NCI-H345 (cell line): ENCODE data around the gene COMMD1.
"Not testable (repeated sequence)": the region's sequence is repeated elsewhere in the genome, so short reads cannot be mapped to it uniquely, and the experiment has no call there.

Experiments
- DNase-seq: peaks from one replicate; lab custom pipeline; 2025; lab: John Stamatoyannopoulos, UW

Gene COMMD1

DNA sequence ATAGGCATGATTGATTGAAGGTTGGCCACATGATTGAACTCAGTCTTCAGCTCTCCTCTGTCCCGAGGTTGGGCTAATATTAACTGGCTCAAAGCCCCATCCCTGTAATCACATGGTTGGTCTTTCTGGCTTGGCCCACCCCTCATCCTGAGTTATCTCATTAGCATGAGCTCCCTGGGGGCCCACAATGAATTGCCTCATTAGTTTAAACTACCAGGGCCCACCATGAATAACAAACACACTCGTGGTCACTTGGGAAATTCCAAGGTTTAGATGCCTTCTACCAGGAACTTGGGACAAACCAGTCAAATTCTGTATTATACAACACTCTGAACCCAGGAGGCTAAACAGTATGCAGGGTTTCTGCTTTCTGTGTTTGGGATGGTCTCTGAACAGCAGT is 168.8 kb downstream of the COMMD1 start:
- no peak for DNase-seq

- DNase-seq: no peak
Measured at GRCh38 chr2:62076980-62077638, 171.6 kb downstream of the COMMD1 start.

- no peak for DNase-seq
Measured at GRCh38 chr2:62084801-62085200, 179.3 kb downstream of the COMMD1 start.

- no peak for DNase-seq
Measured at GRCh38 chr2:62089658-62090057, 184.2 kb downstream of the COMMD1 start.

DNA sequence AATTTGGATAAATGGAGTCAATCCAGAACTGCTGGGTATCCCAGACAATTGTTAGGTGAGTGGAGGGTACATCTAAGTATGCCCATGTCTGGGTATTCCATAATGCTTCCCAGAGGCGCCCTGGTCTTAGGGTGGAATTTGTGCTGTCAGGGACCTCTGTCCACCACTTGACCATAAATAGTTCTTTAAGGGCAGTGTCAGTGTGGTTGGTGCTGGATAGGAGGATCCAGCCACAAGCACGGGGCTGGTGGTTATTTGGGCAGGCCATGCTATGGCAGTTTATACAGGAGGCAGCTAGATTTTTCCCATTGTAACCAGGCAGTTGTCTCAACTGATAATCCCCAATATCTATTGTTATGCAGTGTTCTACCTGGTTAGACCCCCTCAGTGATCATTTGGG is 186.0 kb downstream of the COMMD1 start:
- DNase-seq: no peak

DNA sequence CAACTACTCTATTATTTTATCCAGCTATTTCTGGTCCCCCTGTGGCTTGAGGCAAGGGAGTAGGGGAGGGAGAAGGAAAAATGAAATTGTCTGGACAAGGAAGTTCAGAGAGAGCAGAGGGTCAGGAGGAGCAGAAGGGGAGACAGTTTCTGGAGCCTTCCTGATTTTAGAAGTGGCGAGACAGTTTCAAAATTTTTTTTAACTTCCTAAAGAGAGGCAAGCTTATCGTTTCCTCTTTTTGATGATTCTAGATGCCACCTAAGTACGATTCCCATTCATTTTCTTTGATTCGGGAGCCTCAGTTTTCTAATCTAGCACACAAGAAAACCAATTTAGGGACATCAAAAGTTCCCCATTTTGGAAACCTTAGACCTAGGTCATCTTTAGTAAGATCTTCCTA is 193.6 kb downstream of the COMMD1 start:
- no peak for DNase-seq

DNA sequence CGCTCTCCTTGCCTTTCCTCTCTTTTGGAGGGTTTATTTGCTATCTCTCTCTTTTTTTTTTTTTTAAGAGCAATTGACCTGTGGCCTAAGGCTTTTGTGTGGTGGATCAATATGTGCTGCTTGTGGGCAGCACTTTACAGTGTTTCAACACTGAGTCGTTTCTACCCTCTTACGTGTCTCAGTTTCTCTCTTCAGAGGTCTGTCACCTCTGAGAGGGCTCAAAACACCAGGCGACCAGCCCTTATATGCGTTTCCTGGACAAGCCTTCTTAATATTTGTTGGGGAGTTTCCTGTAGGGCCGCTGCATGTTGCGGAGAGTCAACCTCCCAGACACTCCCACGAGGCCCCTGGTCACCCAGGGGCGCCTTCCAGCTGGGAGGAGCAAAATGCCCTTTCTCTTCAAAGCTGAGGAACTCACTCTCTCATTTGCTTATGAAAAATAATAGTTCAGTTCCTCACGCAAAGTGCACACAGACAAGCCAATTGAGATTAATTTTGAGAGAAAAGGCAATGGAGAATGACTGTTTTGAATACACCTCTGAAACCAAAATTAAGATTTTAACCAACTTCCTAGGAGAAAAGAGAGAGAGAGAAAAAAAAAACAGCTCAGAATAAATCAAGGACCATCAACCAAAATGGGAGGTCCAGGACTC is 194.2 kb downstream of the COMMD1 start:
- DNase-seq: no peak

GRCh38 chr2:62101886-62102285 is 196.4 kb downstream of the COMMD1 start:
- DNase-seq: no peak

- no peak for DNase-seq
Measured at GRCh38 chr2:62102402-62102920, 197.0 kb downstream of the COMMD1 start.

DNA sequence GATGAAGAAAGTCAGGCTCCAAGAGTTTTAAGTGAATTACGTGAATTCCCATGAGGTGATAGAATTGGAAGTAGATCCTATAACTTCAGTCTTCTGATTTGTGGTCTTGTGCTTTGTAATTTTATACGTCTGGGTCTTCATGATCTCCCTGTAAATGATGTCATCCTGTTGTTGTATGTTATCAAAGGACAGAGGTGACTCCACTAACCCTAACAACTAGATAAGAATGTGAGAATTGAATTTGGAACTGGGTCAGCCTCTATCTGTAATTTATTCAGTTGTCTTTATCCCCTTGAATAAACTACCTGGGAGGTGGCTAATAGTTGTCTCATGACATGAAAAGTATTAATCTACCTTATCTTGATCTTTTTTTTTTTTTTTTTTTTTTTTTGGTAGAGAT is 204.1 kb downstream of the COMMD1 start:
- DNase-seq: no peak

- no peak for DNase-seq
Measured at GRCh38 chr2:62110415-62111025, 205.0 kb downstream of the COMMD1 start.

GRCh38 chr2:62112179-62112578 is 206.7 kb downstream of the COMMD1 start:
- no peak for DNase-seq

DNA sequence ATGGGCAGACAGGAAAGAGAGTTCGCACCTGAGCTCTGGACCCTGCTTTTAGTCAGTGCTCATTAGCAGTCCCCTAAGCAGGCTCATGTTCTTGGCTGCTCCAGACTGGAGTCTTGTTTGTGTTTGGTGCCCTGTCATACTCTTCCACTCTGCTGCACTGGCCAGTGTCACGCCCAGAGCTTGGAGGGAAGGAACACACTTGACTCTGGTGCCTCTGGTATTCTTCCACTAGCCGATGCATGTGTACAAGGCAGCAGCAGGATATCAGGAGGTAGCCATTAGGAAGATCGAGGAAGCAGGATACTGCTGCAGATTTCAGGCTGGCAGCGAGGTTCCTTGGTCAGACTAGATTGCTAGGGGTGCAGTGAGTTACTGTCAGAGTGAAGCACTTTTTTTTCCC is 209.1 kb downstream of the COMMD1 start:
- DNase-seq: no peak

DNA sequence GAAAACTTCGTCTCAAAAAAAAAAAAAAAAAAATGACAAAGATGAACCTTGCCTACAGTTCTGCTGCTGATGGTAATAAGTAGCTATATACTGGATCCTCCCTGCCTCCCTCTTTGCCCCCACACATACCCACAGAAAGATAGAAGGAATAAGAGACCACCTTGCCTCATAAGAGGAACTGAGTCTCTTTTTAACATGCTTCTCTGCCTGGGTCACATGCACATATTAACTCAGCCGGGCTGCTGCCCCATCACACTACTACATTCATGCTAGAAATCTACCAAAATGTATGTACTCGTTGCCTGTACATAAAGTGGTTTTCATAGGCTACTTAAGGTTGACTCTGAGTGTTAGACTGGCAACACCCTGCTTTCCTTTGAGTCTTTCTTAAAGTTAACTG is 211.5 kb downstream of the COMMD1 start:
- no peak for DNase-seq

DNA sequence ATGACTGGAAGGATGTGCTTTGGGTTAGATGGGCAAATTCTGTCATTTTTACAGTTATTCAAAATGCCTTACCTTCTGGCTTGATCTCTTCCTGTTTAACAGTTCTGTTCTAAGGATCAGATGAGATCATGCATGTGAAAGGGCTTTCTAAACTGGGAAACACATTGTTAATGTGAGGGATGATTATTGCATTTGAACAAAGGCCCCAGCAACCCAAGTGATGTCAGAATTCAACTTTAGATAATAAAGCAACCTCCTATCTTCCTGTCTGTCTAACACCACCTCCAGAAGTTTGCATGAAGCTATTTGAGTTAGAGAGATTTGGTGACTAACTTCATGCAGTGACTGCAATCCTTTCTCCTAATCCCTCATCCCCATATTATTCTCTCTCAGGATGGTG is 212.7 kb downstream of the COMMD1 start:
- no peak for DNase-seq

GRCh38 chr2:62119311-62119974 is 214.0 kb downstream of the COMMD1 start:
- DNase-seq: no peak

DNA sequence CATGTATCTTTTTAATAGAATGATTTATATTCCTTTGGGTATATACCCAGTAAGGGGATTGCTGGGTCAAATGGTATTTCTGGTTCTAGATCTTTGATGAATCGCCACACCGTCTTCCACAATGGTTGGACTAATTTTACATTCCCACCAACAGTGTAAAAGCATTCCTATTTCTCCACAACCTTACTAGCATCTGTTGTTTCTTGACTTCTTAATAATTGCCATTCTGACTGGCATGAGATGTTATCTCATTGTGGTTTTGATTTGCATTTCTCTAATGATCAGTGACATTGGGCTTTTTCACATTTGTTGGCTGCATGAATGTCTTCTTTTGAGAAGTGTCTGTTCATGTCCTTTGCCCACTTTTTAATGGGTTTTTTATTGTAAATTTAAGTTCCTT is 220.8 kb downstream of the COMMD1 start:
- DNase-seq: not testable (repeated sequence)

GRCh38 chr2:62133320-62133823 is 227.9 kb downstream of the COMMD1 start:
- no peak for DNase-seq

DNA sequence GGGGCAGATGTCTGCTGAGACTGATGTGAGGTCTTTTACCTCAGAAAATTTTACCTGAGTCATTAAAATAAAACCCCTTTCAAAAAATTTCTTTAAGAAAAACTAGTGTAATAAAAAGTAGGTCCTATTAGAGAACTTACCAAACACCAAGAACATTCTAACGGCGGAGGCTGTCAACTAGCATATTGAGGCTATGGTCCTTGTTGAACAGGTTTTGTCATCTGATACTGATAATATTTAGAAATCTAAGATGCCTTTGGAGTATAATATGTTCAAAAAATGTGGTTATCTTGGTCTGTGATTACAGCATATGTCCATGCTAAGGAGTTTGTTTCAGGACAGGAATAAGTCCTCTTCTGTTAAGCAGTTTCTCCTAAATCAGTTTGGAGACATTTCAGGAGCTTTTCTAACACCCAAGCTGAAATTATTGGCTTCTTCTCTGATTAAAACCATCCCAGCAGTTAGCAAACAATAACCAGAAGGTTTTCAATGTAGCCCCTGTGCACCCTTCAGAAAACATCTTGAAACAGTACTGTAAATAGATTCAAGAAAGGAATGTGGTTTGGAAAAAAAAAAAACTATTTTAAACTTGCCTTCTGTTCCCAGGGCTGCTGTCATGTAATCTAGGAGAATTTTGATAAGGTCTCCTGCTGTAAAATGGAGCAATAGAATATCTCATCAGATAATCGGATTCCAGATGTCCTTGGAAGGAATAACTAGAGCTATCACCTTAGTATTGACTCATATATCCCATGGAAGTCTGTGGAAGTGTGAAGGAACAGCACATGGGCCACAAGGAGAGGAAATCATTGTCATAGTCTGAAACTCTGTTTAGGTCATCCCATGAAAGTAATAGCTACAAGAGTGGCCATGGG is 231.7 kb downstream of the COMMD1 start:
- no peak for DNase-seq

- no peak for DNase-seq
Measured at GRCh38 chr2:62140426-62141141, 235.1 kb downstream of the COMMD1 start.
